Neutrophil (primary cell): ENCODE data around the gene ABLIM1.

Experiments used
- H3K27ac ChIP-seq: fragments of 200-600 bp; sonication (generic); 2 replicates; pipeline ENCODE4 v1.5.1; 2016; ENCODE audit warnings: mild to moderate bottlenecking, moderate library complexity
- H3K27me3 ChIP-seq: fragments of 200-600 bp; sonication (generic); 2 replicates; pipeline ENCODE4 v1.6.0; 2016; ENCODE audit warnings: mild to moderate bottlenecking
- H3K36me3 ChIP-seq: fragments of 200-600 bp; sonication (generic); 2 replicates; pipeline ENCODE4 v1.5.1; 2017
- H3K4me1 ChIP-seq, 2 experiments: fragments of 200-600 bp in 1 of 2; sonication (generic) in 1 of 2; 1 replicate in 1 of 2; 2 replicates in 1 of 2; pipeline versions ENCODE4 v1.5.1 to v1.6.1; 2013 to 2016; ENCODE audit warnings: low read depth in 1 of 2, low read length in 1 of 2, mild to moderate bottlenecking in 1 of 2, moderate library complexity in 1 of 2; ENCODE audit not compliant: control insufficient read depth in 1 of 2, insufficient read depth in 1 of 2
- H3K4me3 ChIP-seq, 2 experiments: fragments of 200-600 bp in 1 of 2; sonication (generic) in 1 of 2; 1 replicate in 1 of 2; 2 replicates in 1 of 2; pipeline ENCODE4 v1.5.1; 2013 to 2016; ENCODE audit warnings: low read depth in 1 of 2, low read length in 1 of 2, mild to moderate bottlenecking in 1 of 2, moderate library complexity in 1 of 2
- H3K9me3 ChIP-seq: fragments of 200-600 bp; sonication (generic); 2 replicates; pipeline ENCODE4 v1.5.1; 2016
- CTCF ChIP-seq: fragments of 200-600 bp; sonication (generic); IDR thresholded peaks from 2 replicates; pipeline ENCODE4 v1.5.1; 2016; ENCODE audit warnings: antibody characterized with exemption

ABLIM1 gene

GRCh38 chr10:114576132-114576487, 82.0 kb downstream of the ABLIM1 start:
- no peaks in the 10 kb centered on the region for H3K9me3 ChIP-seq
- H3K4me1 ChIP-seq: no peaks in the 10 kb centered on the region
- no peak overlapping the region for H3K27ac ChIP-seq
- no peaks in the 10 kb centered on the region for H3K36me3 ChIP-seq
- H3K4me3 ChIP-seq: no peak overlapping the region
- H3K27me3 ChIP-seq: no peaks in the 10 kb centered on the region
- no peak for TF ChIP-seq CTCF

- H3K4me1 ChIP-seq: no peaks in the 10 kb centered on the region
- no peak for TF ChIP-seq CTCF
- no peak overlapping the region for H3K27ac ChIP-seq
- no peaks in the 10 kb centered on the region for H3K27me3 ChIP-seq
- no peak overlapping the region for H3K4me3 ChIP-seq
- no peaks in the 10 kb centered on the region for H3K9me3 ChIP-seq
- H3K36me3 ChIP-seq: no peaks in the 10 kb centered on the region
These were observed 82.5 kb downstream of the ABLIM1 start for GRCh38 chr10:114575417-114576131.

GRCh38 chr10:114573330-114574045, 84.6 kb downstream of the ABLIM1 start:
- Histone ChIP-seq H3K36me3 (no peaks in the 10 kb centered on the region), H3K27ac (no peak overlapping the region), H3K27me3 (no peaks in the 10 kb centered on the region), H3K4me3 (no peak overlapping the region), H3K9me3 (no peaks in the 10 kb centered on the region), H3K4me1 (no peaks in the 10 kb centered on the region)
- TF ChIP-seq CTCF: no peak

GRCh38 chr10:114571316-114571999, 86.6 kb downstream of the ABLIM1 start:
- no peaks in the 10 kb centered on the region for H3K4me1 ChIP-seq
- H3K27ac ChIP-seq: no peak overlapping the region
- no peak overlapping the region for H3K4me3 ChIP-seq
- H3K9me3 ChIP-seq: no peaks in the 10 kb centered on the region
- no peaks in the 10 kb centered on the region for H3K27me3 ChIP-seq
- no peak for TF ChIP-seq CTCF
- no peaks in the 10 kb centered on the region for H3K36me3 ChIP-seq

GRCh38 chr10:114566064-114566463, 92.0 kb downstream of the ABLIM1 start:
- H3K4me1 ChIP-seq: no peaks in the 10 kb centered on the region
- TF ChIP-seq CTCF: no peak
- no peaks in the 10 kb centered on the region for H3K9me3 ChIP-seq
- no peak overlapping the region for H3K4me3 ChIP-seq
- no peaks in the 10 kb centered on the region for H3K36me3 ChIP-seq
- no peaks in the 10 kb centered on the region for H3K27me3 ChIP-seq
- H3K27ac ChIP-seq: no peak overlapping the region
